ENCODE results near the gene GSTA4.
"Not testable (repeated sequence)": the region's sequence is repeated elsewhere in the genome, so short reads cannot be mapped to it uniquely, and the experiment has no call there.

Gene GSTA4

GRCh38 chr6:53014744-53015143 is 19.7 kb upstream of the GSTA4 start:
- no peak for TF ChIP-seq CTCF (IDR thresholded peaks at IDR 0.05; ENCODE audit: low read depth, low read length)
- no peak overlapping the region for H3K4me3 ChIP-seq (ENCODE audit: low read depth, low read length)

GRCh38 chr6:53014063-53014462 is 19.0 kb upstream of the GSTA4 start:
- H3K4me3 ChIP-seq (ENCODE audit: low read depth, low read length) = no peak overlapping the region
- no peak for TF ChIP-seq CTCF (IDR thresholded peaks at IDR 0.05; ENCODE audit: low read depth, low read length)

GRCh38 chr6:53011979-53012378 is 16.9 kb upstream of the GSTA4 start:
- TF ChIP-seq CTCF (IDR thresholded peaks at IDR 0.05; ENCODE audit: low read depth, low read length) = no peak
- no peak overlapping the region for H3K4me3 ChIP-seq (ENCODE audit: low read depth, low read length)

GRCh38 chr6:53010504-53010903 is 15.4 kb upstream of the GSTA4 start:
- H3K4me3 ChIP-seq (ENCODE audit: low read depth, low read length) = no peak overlapping the region
- TF ChIP-seq CTCF (IDR thresholded peaks at IDR 0.05; ENCODE audit: low read depth, low read length) = no peak

GRCh38 chr6:53009511-53009910 is 14.4 kb upstream of the GSTA4 start:
- H3K4me3 ChIP-seq (ENCODE audit: low read depth, low read length) = no peak overlapping the region

GRCh38 chr6:53009056-53009455 is 14.0 kb upstream of the GSTA4 start:
- H3K4me3 ChIP-seq (ENCODE audit: low read depth, low read length) = no peak overlapping the region
- no peak for TF ChIP-seq CTCF (IDR thresholded peaks at IDR 0.05; ENCODE audit: low read depth, low read length)

More at GRCh38 chr6:53009511-53009910, 14.4 kb upstream of the GSTA4 start:
- TF ChIP-seq CTCF (IDR thresholded peaks at IDR 0.05; ENCODE audit: low read depth, low read length) = no peak

- not testable (repeated sequence) for H3K4me3 ChIP-seq (ENCODE audit: low read depth, low read length)
Measured at GRCh38 chr6:53008192-53008687, 13.2 kb upstream of the GSTA4 start.

GRCh38 chr6:53005663-53006250 is 10.7 kb upstream of the GSTA4 start:
- TF ChIP-seq CTCF (IDR thresholded peaks at IDR 0.05; ENCODE audit: low read depth, low read length) = no peak

More at GRCh38 chr6:53005663-53006250, 10.7 kb upstream of the GSTA4 start:
- no peak overlapping the region for H3K4me3 ChIP-seq (ENCODE audit: low read depth, low read length)

Measured in WI38 (cell line).